Measurements from ENCODE around the gene TASP1.

DNA sequence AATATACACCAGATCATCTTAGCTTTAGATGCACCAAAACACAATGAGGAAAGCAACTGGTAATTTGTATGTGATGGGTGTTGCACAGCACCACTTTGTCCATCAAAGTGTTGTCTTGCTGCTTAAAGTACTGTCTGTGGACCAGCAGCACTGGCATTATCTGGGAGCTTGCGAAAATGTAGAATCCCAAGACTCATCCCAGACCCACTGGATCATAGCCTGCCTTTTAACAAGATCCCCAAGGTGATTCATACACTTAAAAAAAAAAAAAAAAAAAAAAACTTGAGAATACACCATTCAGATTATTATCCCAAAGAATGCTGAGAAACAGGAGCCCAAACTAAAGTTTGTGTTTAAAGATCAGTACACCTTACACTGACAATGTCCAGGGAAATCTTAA lies 123.4 kb downstream of the TASP1 start:
- TF ChIP-seq, protein P1, sequence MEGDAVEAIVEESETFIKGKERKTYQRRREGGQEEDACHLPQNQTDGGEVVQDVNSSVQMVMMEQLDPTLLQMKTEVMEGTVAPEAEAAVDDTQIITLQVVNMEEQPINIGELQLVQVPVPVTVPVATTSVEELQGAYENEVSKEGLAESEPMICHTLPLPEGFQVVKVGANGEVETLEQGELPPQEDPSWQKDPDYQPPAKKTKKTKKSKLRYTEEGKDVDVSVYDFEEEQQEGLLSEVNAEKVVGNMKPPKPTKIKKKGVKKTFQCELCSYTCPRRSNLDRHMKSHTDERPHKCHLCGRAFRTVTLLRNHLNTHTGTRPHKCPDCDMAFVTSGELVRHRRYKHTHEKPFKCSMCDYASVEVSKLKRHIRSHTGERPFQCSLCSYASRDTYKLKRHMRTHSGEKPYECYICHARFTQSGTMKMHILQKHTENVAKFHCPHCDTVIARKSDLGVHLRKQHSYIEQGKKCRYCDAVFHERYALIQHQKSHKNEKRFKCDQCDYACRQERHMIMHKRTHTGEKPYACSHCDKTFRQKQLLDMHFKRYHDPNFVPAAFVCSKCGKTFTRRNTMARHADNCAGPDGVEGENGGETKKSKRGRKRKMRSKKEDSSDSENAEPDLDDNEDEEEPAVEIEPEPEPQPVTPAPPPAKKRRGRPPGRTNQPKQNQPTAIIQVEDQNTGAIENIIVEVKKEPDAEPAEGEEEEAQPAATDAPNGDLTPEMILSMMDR (IDR thresholded peaks at IDR 0.05), result no peak
- TF ChIP-seq POLR2A (IDR thresholded peaks at IDR 0.05), result no peak
- TF ChIP-seq POLR2AphosphoS5 (IDR thresholded peaks at IDR 0.05), result no peak
- no peak for TF ChIP-seq EP300 (IDR thresholded peaks at IDR 0.05)
